ENCODE data around the gene FBXW2.
"Not testable (repeated sequence)": the region's sequence is repeated elsewhere in the genome, so short reads cannot be mapped to it uniquely, and the experiment has no call there.

Gene FBXW2

DNA sequence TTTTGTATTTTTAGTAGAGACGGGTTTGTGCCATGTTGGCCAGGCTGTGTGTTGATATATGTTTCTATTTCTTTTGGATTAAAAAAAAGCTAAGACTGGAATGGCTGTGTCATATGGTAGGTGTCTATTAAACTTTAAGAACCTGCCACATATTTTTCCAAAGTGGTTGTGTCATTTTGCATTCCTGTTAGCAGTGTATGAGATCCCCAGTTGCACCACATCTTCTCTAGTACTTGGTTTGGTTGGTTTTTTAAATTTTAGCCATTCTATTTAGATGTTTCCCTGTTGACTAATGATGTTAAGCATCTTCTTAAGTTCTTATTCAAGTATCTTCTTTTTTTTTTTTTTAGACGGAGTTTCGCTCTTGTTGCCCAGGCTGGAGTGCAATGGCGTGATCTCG is 42.8 kb downstream of the FBXW2 start:
- no peak for DNase-seq (ENCODE audit: low read depth, low spot score)
- Histone ChIP-seq H3K9ac (ENCODE audit: insufficient read length, low read depth) (no peak overlapping the region), H3K27me3 (ENCODE audit: insufficient read depth, insufficient read length) (no peaks in the 10 kb centered on the region), H3K4me1 (ENCODE audit: insufficient read depth, insufficient read length) (no peaks in the 10 kb centered on the region), H3K36me3 (ENCODE audit: insufficient read depth, insufficient read length, low read length) (no peaks in the 10 kb centered on the region), H3K4me3 (ENCODE audit: insufficient read length, low read depth) (no peak overlapping the region), H3K9me3 (ENCODE audit: insufficient read depth, low read length) (peaks cover 4% of the 10 kb centered on the region; the same call in 1 of the 2 replicates)
- TF ChIP-seq ZNF274 (IDR thresholded peaks at IDR 0.05; ENCODE audit: low read depth, low read length) (no peak), YY1 (IDR thresholded peaks at IDR 0.05; ENCODE audit: insufficient read depth, insufficient read length) (no peak), SUZ12 (IDR thresholded peaks at IDR 0.05; ENCODE audit: extremely low read depth, insufficient read depth, insufficient read length) (no peak)

DNA sequence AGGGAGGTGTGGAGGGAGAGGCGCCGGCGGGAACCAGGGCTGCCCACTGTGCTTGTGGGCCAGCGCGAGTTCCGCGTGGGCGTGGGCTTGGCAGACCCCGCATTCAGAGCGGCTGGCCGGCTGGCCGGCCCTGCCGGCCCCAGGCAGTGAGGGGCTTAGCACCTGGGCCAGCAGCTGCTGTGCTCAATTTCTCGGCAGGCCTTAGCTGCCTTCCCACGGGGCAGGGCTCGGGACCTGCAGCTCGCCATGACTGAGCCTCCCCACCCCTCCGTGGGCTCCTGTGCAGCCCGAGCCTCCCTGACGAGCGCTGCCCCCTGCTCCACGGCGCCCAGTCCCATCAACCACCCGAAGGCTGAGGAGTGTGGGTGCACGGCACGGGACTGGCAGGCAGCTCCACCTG is 46.9 kb downstream of the FBXW2 start:
- not testable (repeated sequence) for H3K27me3 ChIP-seq (ENCODE audit: insufficient read depth, insufficient read length); DNase-seq (ENCODE audit: low read depth, low spot score); H3K4me1 ChIP-seq (ENCODE audit: insufficient read depth, insufficient read length); H3K9me3 ChIP-seq (ENCODE audit: insufficient read depth, low read length); H3K9ac ChIP-seq (ENCODE audit: insufficient read length, low read depth); H3K4me3 ChIP-seq (ENCODE audit: insufficient read length, low read depth); H3K36me3 ChIP-seq (ENCODE audit: insufficient read depth, insufficient read length, low read length)

DNA sequence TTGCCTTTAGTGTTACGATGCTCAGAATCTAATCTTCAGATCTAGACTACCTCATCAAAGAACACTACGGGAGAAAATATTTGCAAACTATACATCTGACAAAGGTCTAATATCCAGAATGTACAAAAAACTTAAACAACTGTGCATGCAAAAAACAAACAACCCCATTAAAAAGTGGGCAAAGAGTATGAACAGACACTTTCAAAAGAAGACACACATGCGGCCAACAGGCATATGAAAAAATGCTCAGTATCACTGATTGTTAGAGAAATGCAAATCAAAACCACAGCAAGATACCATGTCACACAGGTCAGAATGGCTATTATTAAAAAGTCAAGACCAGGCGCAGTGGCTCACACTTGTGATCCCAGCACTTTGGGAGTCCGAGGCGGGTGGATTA is 47.9 kb downstream of the FBXW2 start:
- no peak for DNase-seq (ENCODE audit: low read depth, low spot score)
- Histone ChIP-seq H3K4me1 (ENCODE audit: insufficient read depth, insufficient read length) (no peaks in the 10 kb centered on the region), H3K27me3 (ENCODE audit: insufficient read depth, insufficient read length) (no peaks in the 10 kb centered on the region), H3K9ac (ENCODE audit: insufficient read length, low read depth) (no peak overlapping the region), H3K36me3 (ENCODE audit: insufficient read depth, insufficient read length, low read length) (no peaks in the 10 kb centered on the region), H3K9me3 (ENCODE audit: insufficient read depth, low read length) (peaks cover 4% of the 10 kb centered on the region; the same call in 1 of the 2 replicates), H3K4me3 (ENCODE audit: insufficient read length, low read depth) (no peak overlapping the region)
- TF ChIP-seq YY1 (IDR thresholded peaks at IDR 0.05; ENCODE audit: insufficient read depth, insufficient read length) (no peak), ZNF274 (IDR thresholded peaks at IDR 0.05; ENCODE audit: low read depth, low read length) (no peak), SUZ12 (IDR thresholded peaks at IDR 0.05; ENCODE audit: extremely low read depth, insufficient read depth, insufficient read length) (no peak)

DNA sequence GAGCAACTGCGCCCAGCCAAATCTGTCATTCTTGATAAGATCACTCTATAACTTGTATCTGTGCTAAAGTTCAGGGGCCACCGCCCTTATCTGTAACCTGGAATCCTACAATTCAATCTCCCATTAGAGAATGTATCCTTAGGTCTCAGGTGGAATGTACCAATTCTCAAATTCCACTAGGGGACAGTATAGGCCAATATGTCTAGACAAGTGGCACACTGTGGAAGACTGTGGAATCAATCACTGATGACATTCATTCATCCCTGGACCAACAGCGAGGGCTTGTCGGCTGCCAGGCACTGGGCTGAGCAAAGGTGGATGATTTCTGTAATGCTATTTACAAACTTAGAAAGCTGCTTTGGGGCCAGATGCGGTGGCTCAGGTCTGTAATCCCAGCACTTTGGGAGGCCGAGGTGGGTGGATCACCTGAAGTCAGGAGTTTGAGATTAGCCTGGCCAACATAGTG is 50.2 kb downstream of the FBXW2 start:
- Histone ChIP-seq H3K9me3 (ENCODE audit: insufficient read depth, low read length) (peaks cover 4% of the 10 kb centered on the region; the same call in 1 of the 2 replicates), H3K27me3 (ENCODE audit: insufficient read depth, insufficient read length) (no peaks in the 10 kb centered on the region), H3K4me3 (ENCODE audit: insufficient read length, low read depth) (no peak overlapping the region), H3K36me3 (ENCODE audit: insufficient read depth, insufficient read length, low read length) (no peaks in the 10 kb centered on the region), H3K9ac (ENCODE audit: insufficient read length, low read depth) (no peak overlapping the region), H3K4me1 (ENCODE audit: insufficient read depth, insufficient read length) (no peaks in the 10 kb centered on the region)
- DNase-seq (ENCODE audit: low read depth, low spot score) = peak; percentile 25
- TF ChIP-seq YY1 (IDR thresholded peaks at IDR 0.05; ENCODE audit: insufficient read depth, insufficient read length) (no peak), SUZ12 (IDR thresholded peaks at IDR 0.05; ENCODE audit: extremely low read depth, insufficient read depth, insufficient read length) (no peak), ZNF274 (IDR thresholded peaks at IDR 0.05; ENCODE audit: low read depth, low read length) (no peak)

DNA sequence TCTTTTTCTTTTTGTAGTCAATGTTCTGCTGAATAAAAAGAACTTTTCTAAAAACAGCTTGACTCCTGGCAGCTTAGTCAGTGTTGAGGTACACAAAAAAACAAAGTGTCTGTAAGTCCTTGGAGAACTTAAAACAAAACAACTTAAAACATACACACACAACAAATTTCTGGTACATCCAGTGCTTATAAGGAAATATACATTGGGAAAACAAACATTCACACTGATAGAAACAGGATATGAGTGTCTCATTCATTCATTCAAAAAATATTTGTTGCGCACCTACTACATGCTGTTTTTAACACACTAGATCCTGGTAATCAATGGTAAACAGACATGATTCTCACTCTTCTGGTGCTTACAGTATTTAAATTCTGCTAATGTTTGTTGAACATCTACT is 51.5 kb downstream of the FBXW2 start:
- no peak for TF ChIP-seq SUZ12 (IDR thresholded peaks at IDR 0.05; ENCODE audit: extremely low read depth, insufficient read depth, insufficient read length)
- TF ChIP-seq YY1 (IDR thresholded peaks at IDR 0.05; ENCODE audit: insufficient read depth, insufficient read length) = no peak
- no peak for TF ChIP-seq ZNF274 (IDR thresholded peaks at IDR 0.05; ENCODE audit: low read depth, low read length)
- H3K27me3 ChIP-seq (ENCODE audit: insufficient read depth, insufficient read length) = no peaks in the 10 kb centered on the region
- H3K9me3 ChIP-seq (ENCODE audit: insufficient read depth, low read length) = peaks cover 4% of the 10 kb centered on the region; the same call in 1 of the 2 replicates
- no peak overlapping the region for H3K4me3 ChIP-seq (ENCODE audit: insufficient read length, low read depth)
- no peak for DNase-seq (ENCODE audit: low read depth, low spot score)
- H3K9ac ChIP-seq (ENCODE audit: insufficient read length, low read depth) = no peak overlapping the region
- H3K36me3 ChIP-seq (ENCODE audit: insufficient read depth, insufficient read length, low read length) = no peaks in the 10 kb centered on the region
- H3K4me1 ChIP-seq (ENCODE audit: insufficient read depth, insufficient read length) = no peaks in the 10 kb centered on the region

DNA sequence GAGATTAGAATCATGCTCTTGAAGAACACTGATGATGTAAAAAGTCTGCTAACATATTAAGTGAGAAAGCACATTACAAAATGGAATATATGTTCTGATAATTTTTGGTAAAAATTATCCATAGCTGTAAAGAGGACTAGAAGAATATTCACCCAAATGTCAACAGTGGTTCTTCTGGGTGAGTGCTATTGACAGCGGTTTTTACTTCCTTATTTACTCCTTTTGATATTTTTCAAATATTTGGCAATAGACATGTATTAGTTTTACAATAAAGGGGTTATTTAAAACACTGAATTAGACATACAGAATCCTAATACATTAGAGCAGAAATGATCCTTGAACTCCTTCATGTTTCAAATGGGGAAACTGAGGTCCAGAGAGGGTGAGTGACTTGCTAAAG is 52.0 kb downstream of the FBXW2 start:
- Histone ChIP-seq H3K36me3 (ENCODE audit: insufficient read depth, insufficient read length, low read length) (no peaks in the 10 kb centered on the region), H3K27me3 (ENCODE audit: insufficient read depth, insufficient read length) (no peaks in the 10 kb centered on the region), H3K4me1 (ENCODE audit: insufficient read depth, insufficient read length) (no peaks in the 10 kb centered on the region), H3K4me3 (ENCODE audit: insufficient read length, low read depth) (no peak overlapping the region), H3K9me3 (ENCODE audit: insufficient read depth, low read length) (peaks cover 3% of the 10 kb centered on the region; the same call in 1 of the 2 replicates), H3K9ac (ENCODE audit: insufficient read length, low read depth) (no peak overlapping the region)
- TF ChIP-seq YY1 (IDR thresholded peaks at IDR 0.05; ENCODE audit: insufficient read depth, insufficient read length) (no peak), SUZ12 (IDR thresholded peaks at IDR 0.05; ENCODE audit: extremely low read depth, insufficient read depth, insufficient read length) (no peak), ZNF274 (IDR thresholded peaks at IDR 0.05; ENCODE audit: low read depth, low read length) (no peak)
- no peak for DNase-seq (ENCODE audit: low read depth, low spot score)

DNA sequence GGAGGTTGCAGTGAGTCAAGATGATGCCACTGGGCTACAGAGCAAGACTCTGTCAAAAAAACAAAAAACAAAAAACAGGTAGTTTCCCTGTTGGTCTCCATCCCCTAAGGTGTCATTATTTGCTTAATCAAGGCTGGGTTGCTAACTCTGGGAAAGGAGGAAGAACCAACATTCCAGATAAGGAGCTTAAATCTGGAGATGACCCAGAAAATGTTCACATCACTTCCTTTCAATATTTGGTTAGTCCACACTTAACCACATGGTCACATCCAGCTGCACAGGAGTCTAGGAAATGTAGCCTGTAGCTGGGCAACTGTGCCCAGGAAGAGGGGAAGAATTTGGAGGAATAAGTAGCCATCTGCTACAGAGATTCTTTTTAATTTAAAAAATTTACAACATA is 53.1 kb downstream of the FBXW2 start:
- Histone ChIP-seq H3K4me1 (ENCODE audit: insufficient read depth, insufficient read length) (no peaks in the 10 kb centered on the region), H3K9me3 (ENCODE audit: insufficient read depth, low read length) (no peaks in the 10 kb centered on the region), H3K27me3 (ENCODE audit: insufficient read depth, insufficient read length) (no peaks in the 10 kb centered on the region), H3K9ac (ENCODE audit: insufficient read length, low read depth) (no peak overlapping the region), H3K4me3 (ENCODE audit: insufficient read length, low read depth) (no peak overlapping the region), H3K36me3 (ENCODE audit: insufficient read depth, insufficient read length, low read length) (no peaks in the 10 kb centered on the region)
- no peak for DNase-seq (ENCODE audit: low read depth, low spot score)
- TF ChIP-seq SUZ12 (IDR thresholded peaks at IDR 0.05; ENCODE audit: extremely low read depth, insufficient read depth, insufficient read length) (no peak), ZNF274 (IDR thresholded peaks at IDR 0.05; ENCODE audit: low read depth, low read length) (no peak), YY1 (IDR thresholded peaks at IDR 0.05; ENCODE audit: insufficient read depth, insufficient read length) (no peak)
